Fibroblast of lung (primary cell): ENCODE results near the gene USP24.

Experiments used
- CTCF ChIP-seq, 2 donors: IDR thresholded peaks in 1 of 2; conservative IDR thresholded peaks in 1 of 2; 1 replicate in 1 of 2; 2 replicates in 1 of 2; pipeline ENCODE4 v1.5.1; 2011 to 2012; ENCODE audit warnings: low read length in 2 of 2, control low read depth in 1 of 2, inconsistent platforms in 1 of 2, low read depth in 1 of 2, mild to moderate bottlenecking in 1 of 2
- EZH2 ChIP-seq: IDR thresholded peaks from 2 replicates; pipeline ENCODE4 v1.5.1; 2012; ENCODE audit warnings: low read length, control low read depth, mild to moderate bottlenecking; ENCODE audit errors: missing control alignments

GRCh38 chr1:55167224-55167871 lies 47.8 kb downstream of the USP24 start:
- TF ChIP-seq CTCF (conservative IDR thresholded peaks at IDR 0.05 in 1 of 2, IDR thresholded peaks at IDR 0.05 in 1 of 2; ENCODE audit: low read depth in 1 of 2, low read length in 2 of 2) (no peak), EZH2 (no peak)
